GM19455 (cell line): Measurements from ENCODE around the gene HIF3A.
"Not testable (repeated sequence)": the region's sequence is repeated elsewhere in the genome, so short reads cannot be mapped to it uniquely, and the experiment has no call there.

Experiments used
- ATAC-seq: cut with Tn5 transposase; IDR thresholded peaks from one replicate; pipeline ENCODE4 v1.9.1; 2021; ENCODE audit not compliant: unreplicated experiment

Gene HIF3A

GRCh38 chr19:46296722-46297461 is at the start of gene HIF3A:
Gene HIF3A, plus strand, starts transcription at chr19:46297042. Its CDS starts 35 bp downstream, at chr19:46297077.
- ATAC-seq = no peak

- ATAC-seq = no peak
These were observed 46.6 kb upstream of the HIF3A start for GRCh38 chr19:46250076-46250735.

GRCh38 chr19:46251416-46251815 is 45.4 kb upstream of the HIF3A start:
- ATAC-seq = no peak

GRCh38 chr19:46254776-46255175 is 42.1 kb upstream of the HIF3A start:
- ATAC-seq = no peak

- no peak for ATAC-seq
These were observed 40.0 kb upstream of the HIF3A start for GRCh38 chr19:46256855-46257254.

GRCh38 chr19:46261501-46261900 is 35.3 kb upstream of the HIF3A start:
- ATAC-seq = not testable (repeated sequence)

- not testable (repeated sequence) for ATAC-seq
These were observed 34.1 kb upstream of the HIF3A start for GRCh38 chr19:46262684-46263296.

GRCh38 chr19:46264801-46265200 is 32.0 kb upstream of the HIF3A start:
- ATAC-seq = not testable (repeated sequence)

GRCh38 chr19:46265217-46265828 is 31.5 kb upstream of the HIF3A start:
- ATAC-seq = no peak

- ATAC-seq = no peak
These were observed 27.7 kb upstream of the HIF3A start for GRCh38 chr19:46269101-46269500.

GRCh38 chr19:46270521-46271256 is 26.2 kb upstream of the HIF3A start:
- no peak for ATAC-seq

- ATAC-seq = no peak
These were observed 25.2 kb upstream of the HIF3A start for GRCh38 chr19:46271481-46272197.

- ATAC-seq = not testable (repeated sequence)
These were observed 22.9 kb upstream of the HIF3A start for GRCh38 chr19:46273931-46274330.

- no peak for ATAC-seq
These were observed 17.7 kb upstream of the HIF3A start for GRCh38 chr19:46279177-46279576.

GRCh38 chr19:46283771-46284170 is 13.1 kb upstream of the HIF3A start:
- no peak for ATAC-seq

GRCh38 chr19:46284635-46285034 is 12.2 kb upstream of the HIF3A start:
- ATAC-seq = no peak

GRCh38 chr19:46287585-46287984 is 9.3 kb upstream of the HIF3A start:
- ATAC-seq = no peak

GRCh38 chr19:46288896-46289588 is 7.8 kb upstream of the HIF3A start:
- ATAC-seq = no peak

GRCh38 chr19:46289724-46290619 is 6.9 kb upstream of the HIF3A start:
- no peak for ATAC-seq
